Lung (tissue), 12 donors: ENCODE data around the gene ETDB. TPM values are rescaled to one million over a fixed set of nuclear protein-coding genes. Genes with fewer than 3 reads are reported as not detected.

Experiments used
- ATAC-seq: fragments of 200-7000 bp; cut with Tn5 transposase; one replicate; pipeline ENCODE4 v1.9.1; 2020; ENCODE audit warnings: moderate number of reproducible peaks; ENCODE audit not compliant: insufficient read depth, low FRiP score
- DNase-seq, 3 donors: peaks; one replicate each; pipeline ENCODE4 v3.0.0-alpha.2; 2013 to 2017
- H3K27ac ChIP-seq, 2 donors: one replicate each; pipeline ENCODE4 v1.5.1; 2013; ENCODE audit warnings: mild to moderate bottlenecking in 2 of 2, moderate library complexity in 2 of 2, control low read depth in 1 of 2, inconsistent platforms in 1 of 2, low read depth in 1 of 2, low read length in 1 of 2
- H3K27me3 ChIP-seq, 3 donors: one replicate each; pipeline ENCODE4 v1.5.1; 2013; ENCODE audit warnings: low read length in 2 of 3; ENCODE audit not compliant: control insufficient read depth in 3 of 3, insufficient read depth in 3 of 3
- H3K36me3 ChIP-seq, 4 donors: one replicate each; pipeline ENCODE4 v1.5.1; 2013; ENCODE audit warnings: low read length in 4 of 4, mild to moderate bottlenecking in 1 of 4, moderate library complexity in 1 of 4; ENCODE audit not compliant: control insufficient read depth in 4 of 4, insufficient read depth in 4 of 4
- H3K4me1 ChIP-seq, 5 donors: one replicate each; pipeline ENCODE4 v1.5.1; 2013; ENCODE audit warnings: low read length in 5 of 5, mild to moderate bottlenecking in 2 of 5, moderate library complexity in 1 of 5; ENCODE audit not compliant: control insufficient read depth in 5 of 5, insufficient read depth in 5 of 5
- H3K4me3 ChIP-seq: one replicate; pipeline ENCODE4 v1.5.1; 2013; ENCODE audit warnings: mild to moderate bottlenecking, control low read depth, moderate library complexity
- H3K9ac ChIP-seq, 2 donors: one replicate each; pipeline ENCODE4 v1.5.1; 2013; ENCODE audit warnings: low read length in 2 of 2, control low read depth in 1 of 2; ENCODE audit not compliant: insufficient read depth in 1 of 2
- H3K9me3 ChIP-seq, 4 donors: one replicate each; pipeline ENCODE4 v1.5.1; 2013; ENCODE audit warnings: low read length in 3 of 4, mild to moderate bottlenecking in 1 of 4, moderate library complexity in 1 of 4; ENCODE audit not compliant: control insufficient read depth in 4 of 4, insufficient read depth in 3 of 4
- WGBS, 2 donors: extraction: QIAGEN DNeasy Blood & Tissue Kit; methylation state at CpG; one replicate each; pipeline ENCODE4 v1.1.7; 2013; 5-methylcytosine and 5-hydroxymethylcytosine counted together
- polyA plus RNA-seq, 2 donors: library from polyadenylated mRNA; stranded (reverse); fragments of 200-250 nt; gene quantifications; one replicate each; pipeline ENCODE4 v1.2.1, GENCODE V29; 2013
- total RNA-seq, 2 donors: library from RNA; depleted of rRNA in 1 of 2; stranded (reverse); fragments of >200 nt in 1 of 2; gene quantifications; one replicate each; pipeline ENCODE4 v1.2.1, GENCODE V29; 2014 to 2021
- TF ChIP-seq, protein P1 (sequence below): IDR thresholded peaks from 2 replicates; pipeline ENCODE4 v1.5.1; 2012; ENCODE audit warnings: mild to moderate bottlenecking; ENCODE audit errors: control extremely low read depth, extremely low read depth
- donor health status: control.
- donor health status: control.
- donor health status: Bipolar disorder and iron deficiency.
- donor health status: healthy.
- donor health status: DM: yes; HTN: yes; CAD: no.

The ETDB gene
- total and polyA plus RNA-seq, 4 donors: not detected

DNA sequence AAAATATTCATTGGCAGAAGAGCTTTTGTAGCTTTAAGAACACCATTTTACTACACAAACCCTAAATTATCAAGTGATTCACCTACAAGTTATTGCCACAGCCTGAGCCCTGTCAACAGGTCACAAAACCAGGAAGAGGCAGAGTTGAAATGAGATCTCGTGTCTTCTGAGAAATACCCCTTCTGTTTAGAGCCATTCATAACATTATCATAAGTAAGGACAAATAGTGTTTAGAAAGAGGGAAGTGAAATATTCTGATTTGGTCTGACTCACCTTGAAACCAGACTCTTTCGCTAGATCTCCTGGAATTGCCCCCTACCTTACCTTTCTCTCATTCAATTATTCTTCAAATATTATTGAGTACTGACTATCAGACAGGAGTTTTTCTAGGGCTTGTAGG lies 5.9 kb downstream of the ETDB start:
- H3K27me3 ChIP-seq: peaks cover 0 to 13% (median 5%) of the 10 kb centered on the region in 3 donors
- DNase-seq (no peak), ATAC-seq (no peak)
- no peak overlapping the region for H3K27ac ChIP-seq
- H3K36me3 ChIP-seq: no peaks in the 10 kb centered on the region
- 69 to 76% methylated on average over 2 of the region's 2 CpGs for WGBS, 2 donors
- H3K4me3 ChIP-seq: no peak overlapping the region
- no peak overlapping the region for H3K9ac ChIP-seq
- no peaks in the 10 kb centered on the region for H3K9me3 ChIP-seq
- TF ChIP-seq, protein P1, sequence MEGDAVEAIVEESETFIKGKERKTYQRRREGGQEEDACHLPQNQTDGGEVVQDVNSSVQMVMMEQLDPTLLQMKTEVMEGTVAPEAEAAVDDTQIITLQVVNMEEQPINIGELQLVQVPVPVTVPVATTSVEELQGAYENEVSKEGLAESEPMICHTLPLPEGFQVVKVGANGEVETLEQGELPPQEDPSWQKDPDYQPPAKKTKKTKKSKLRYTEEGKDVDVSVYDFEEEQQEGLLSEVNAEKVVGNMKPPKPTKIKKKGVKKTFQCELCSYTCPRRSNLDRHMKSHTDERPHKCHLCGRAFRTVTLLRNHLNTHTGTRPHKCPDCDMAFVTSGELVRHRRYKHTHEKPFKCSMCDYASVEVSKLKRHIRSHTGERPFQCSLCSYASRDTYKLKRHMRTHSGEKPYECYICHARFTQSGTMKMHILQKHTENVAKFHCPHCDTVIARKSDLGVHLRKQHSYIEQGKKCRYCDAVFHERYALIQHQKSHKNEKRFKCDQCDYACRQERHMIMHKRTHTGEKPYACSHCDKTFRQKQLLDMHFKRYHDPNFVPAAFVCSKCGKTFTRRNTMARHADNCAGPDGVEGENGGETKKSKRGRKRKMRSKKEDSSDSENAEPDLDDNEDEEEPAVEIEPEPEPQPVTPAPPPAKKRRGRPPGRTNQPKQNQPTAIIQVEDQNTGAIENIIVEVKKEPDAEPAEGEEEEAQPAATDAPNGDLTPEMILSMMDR: no peak
- H3K4me1 ChIP-seq: no peaks in the 10 kb centered on the region

- H3K4me1 ChIP-seq: no peaks in the 10 kb centered on the region
- TF ChIP-seq, protein P1: no peak
- H3K4me3 ChIP-seq: no peak overlapping the region
- peaks cover 0 to 13% (median 5%) of the 10 kb centered on the region in 3 donors for H3K27me3 ChIP-seq
- H3K9me3 ChIP-seq: no peaks in the 10 kb centered on the region
- DNase-seq: no peak
- no peak for ATAC-seq
- H3K27ac ChIP-seq: no peak overlapping the region
- WGBS, 2 donors: 80 to 100% methylated on average over 1 of the region's 1 CpG
- H3K36me3 ChIP-seq: no peaks in the 10 kb centered on the region
- no peak overlapping the region for H3K9ac ChIP-seq
Measured at GRCh38 chrX:135112743-135113142, 7.6 kb downstream of the ETDB start.

DNA sequence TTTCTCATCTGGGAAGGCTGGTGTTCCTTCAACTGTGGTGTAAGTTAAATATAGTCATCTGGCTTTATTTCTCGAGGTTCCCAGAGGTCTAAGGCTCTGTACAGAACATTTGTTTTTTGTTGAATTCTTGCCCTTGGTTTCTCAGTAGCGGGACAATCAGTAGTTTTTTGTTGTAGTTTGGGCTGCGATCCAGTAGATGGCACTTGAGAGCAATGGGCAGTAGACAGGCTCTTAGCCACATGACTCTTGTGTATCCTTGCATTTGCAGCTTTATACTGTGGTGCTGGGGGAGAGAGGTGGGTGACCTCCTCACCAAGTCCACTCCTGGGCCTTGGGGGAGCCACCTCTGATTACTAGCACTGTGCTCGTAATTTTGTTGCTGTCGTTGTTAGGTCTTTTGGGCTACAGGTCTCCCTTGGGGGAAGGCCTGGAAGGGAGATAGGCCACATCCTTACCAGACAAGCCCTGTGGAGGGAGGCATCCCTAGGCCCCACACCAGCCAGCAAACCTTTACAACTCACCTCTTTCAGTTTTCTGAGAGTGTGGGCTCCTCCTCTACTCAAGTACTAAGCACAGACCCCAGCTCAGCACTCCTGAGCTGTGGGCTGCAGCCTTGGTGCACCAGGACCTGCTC lies 8.1 kb downstream of the ETDB start:
- ATAC-seq (no peak), DNase-seq (peak in 2 of 3 donors; percentile 6 to 40)
- peaks cover 0 to 13% (median 5%) of the 10 kb centered on the region in 3 donors for H3K27me3 ChIP-seq
- H3K36me3 ChIP-seq: no peaks in the 10 kb centered on the region
- no peak overlapping the region for H3K27ac ChIP-seq
- no peak overlapping the region for H3K9ac ChIP-seq
- no peaks in the 10 kb centered on the region for H3K4me1 ChIP-seq
- H3K4me3 ChIP-seq: no peak overlapping the region
- H3K9me3 ChIP-seq: no peaks in the 10 kb centered on the region
- TF ChIP-seq, protein P1: no peak
- WGBS, 2 donors: 7 to 25% methylated on average over 3 to 5 of the region's 5 CpGs

DNA sequence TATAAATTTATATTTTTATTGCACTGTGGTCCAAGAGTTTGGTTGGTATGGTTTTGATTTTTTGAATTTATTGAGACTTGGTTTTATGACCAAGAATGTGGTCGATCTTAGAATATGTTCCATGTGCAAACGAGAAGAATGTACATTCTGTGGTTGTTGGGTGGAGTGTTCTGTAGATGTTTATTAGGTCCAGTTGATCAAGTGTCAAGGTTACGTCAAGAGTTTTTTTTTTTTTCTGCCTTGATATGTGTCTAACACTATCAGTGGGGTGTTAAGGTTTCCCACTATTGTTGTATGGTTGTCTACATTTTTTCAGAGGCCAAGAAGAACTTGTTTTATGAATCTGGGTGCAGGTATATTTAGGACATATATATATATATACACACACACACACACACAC lies 10.8 kb downstream of the ETDB start:
- Histone ChIP-seq H3K27ac (no peak overlapping the region), H3K4me1 (no peaks in the 10 kb centered on the region), H3K27me3 (peaks cover 0 to 13% (median 4%) of the 10 kb centered on the region in 3 donors), H3K9ac (no peak overlapping the region), H3K36me3 (no peaks in the 10 kb centered on the region), H3K4me3 (no peak overlapping the region), H3K9me3 (no peaks in the 10 kb centered on the region)
- TF ChIP-seq, protein P1: no peak
- 65 to 90% methylated on average over 3 of the region's 3 CpGs for WGBS, 2 donors
- DNase-seq (no peak), ATAC-seq (no peak)
